ENCODE measurements around the gene ADAT3.

Gene ADAT3

DNA sequence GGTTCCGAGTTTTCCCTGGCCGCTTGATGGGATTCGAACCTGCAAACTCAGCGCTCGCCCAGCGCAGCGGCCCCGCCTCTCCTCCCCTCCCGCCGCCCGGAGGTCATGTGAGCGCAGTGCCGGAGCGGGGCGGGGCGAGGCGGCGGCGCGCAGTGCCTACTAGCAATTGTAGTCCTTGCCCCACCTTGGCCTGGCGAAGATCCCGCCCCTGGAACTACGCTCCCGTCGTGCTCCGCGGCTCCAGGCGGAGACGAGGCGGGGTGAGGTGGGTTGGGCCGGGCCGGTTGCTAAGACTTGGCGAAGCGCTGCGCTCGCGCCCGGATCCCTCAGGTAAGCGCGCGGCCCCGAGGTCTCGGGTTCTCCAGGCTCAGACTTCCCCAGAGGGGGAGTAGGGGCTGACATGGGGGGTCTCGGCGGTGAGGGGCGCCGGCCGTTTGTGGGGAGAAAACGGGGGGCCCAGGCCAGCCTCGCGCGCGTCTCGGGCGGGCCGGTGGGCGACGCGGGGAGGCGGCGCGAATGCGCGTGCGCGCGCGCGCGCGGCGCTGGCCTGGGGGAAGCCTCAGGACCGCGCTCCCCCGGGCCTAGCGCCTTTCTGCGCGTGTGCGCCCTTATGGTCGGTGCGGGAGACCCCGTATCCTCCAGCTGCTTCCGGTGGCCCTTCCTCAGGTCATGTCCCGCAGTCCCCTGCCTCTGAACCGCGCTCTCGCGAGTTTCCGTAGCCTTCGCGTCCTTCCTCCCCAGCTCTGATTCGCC lies at the start of gene ADAT3, which contains the start of gene SCAMP4 (continued):
- no peak for TF ChIP-seq ZNF112 (tag by site-specific recombination; IDR thresholded peaks at IDR 0.05)
- TF ChIP-seq, protein P1, sequence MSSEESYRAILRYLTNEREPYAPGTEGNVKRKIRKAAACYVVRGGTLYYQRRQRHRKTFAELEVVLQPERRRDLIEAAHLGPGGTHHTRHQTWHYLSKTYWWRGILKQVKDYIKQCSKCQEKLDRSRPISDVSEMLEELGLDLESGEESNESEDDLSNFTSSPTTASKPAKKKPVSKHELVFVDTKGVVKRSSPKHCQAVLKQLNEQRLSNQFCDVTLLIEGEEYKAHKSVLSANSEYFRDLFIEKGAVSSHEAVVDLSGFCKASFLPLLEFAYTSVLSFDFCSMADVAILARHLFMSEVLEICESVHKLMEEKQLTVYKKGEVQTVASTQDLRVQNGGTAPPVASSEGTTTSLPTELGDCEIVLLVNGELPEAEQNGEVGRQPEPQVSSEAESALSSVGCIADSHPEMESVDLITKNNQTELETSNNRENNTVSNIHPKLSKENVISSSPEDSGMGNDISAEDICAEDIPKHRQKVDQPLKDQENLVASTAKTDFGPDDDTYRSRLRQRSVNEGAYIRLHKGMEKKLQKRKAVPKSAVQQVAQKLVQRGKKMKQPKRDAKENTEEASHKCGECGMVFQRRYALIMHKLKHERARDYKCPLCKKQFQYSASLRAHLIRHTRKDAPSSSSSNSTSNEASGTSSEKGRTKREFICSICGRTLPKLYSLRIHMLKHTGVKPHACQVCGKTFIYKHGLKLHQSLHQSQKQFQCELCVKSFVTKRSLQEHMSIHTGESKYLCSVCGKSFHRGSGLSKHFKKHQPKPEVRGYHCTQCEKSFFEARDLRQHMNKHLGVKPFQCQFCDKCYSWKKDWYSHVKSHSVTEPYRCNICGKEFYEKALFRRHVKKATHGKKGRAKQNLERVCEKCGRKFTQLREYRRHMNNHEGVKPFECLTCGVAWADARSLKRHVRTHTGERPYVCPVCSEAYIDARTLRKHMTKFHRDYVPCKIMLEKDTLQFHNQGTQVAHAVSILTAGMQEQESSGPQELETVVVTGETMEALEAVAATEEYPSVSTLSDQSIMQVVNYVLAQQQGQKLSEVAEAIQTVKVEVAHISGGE (tag by site-specific recombination; conservative IDR thresholded peaks at IDR 0.05; ENCODE audit: low read depth): peak; percentile 88
- peak; percentile 62 for TF ChIP-seq ZNF341 (tag by site-specific recombination; IDR thresholded peaks at IDR 0.05; ENCODE audit: low read depth)
- TF ChIP-seq, protein P2, sequence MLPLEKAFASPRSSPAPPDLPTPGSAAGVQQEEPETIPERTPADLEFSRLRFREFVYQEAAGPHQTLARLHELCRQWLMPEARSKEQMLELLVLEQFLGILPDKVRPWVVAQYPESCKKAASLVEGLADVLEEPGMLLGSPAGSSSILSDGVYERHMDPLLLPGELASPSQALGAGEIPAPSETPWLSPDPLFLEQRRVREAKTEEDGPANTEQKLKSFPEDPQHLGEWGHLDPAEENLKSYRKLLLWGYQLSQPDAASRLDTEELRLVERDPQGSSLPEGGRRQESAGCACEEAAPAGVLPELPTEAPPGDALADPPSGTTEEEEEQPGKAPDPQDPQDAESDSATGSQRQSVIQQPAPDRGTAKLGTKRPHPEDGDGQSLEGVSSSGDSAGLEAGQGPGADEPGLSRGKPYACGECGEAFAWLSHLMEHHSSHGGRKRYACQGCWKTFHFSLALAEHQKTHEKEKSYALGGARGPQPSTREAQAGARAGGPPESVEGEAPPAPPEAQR (tag by site-specific recombination; IDR thresholded peaks at IDR 0.05): no peak
- no peak for TF ChIP-seq ZFP3 (tag by site-specific recombination; IDR thresholded peaks at IDR 0.05; ENCODE audit: low read depth)
- no peak for TF ChIP-seq ZNF292 (tag by site-specific recombination; IDR thresholded peaks at IDR 0.05; ENCODE audit: borderline replicate concordance, low read depth)
- TF ChIP-seq ZSCAN30 (tag by site-specific recombination; IDR thresholded peaks at IDR 0.05): no peak
- no peak for TF ChIP-seq PRDM1 (tag by site-specific recombination; IDR thresholded peaks at IDR 0.05)
- TF ChIP-seq, protein P3, sequence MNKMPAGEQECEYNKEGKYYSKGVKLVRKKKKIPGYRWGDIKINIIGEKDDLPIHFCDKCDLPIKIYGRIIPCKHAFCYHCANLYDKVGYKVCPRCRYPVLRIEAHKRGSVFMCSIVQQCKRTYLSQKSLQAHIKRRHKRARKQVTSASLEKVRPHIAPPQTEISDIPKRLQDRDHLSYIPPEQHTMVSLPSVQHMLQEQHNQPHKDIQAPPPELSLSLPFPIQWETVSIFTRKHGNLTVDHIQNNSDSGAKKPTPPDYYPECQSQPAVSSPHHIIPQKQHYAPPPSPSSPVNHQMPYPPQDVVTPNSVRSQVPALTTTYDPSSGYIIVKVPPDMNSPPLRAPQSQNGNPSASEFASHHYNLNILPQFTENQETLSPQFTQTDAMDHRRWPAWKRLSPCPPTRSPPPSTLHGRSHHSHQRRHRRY (tag by site-specific recombination; IDR thresholded peaks at IDR 0.05): no peak
- no peak for TF ChIP-seq ZBTB20 (tag by site-specific recombination; IDR thresholded peaks at IDR 0.05)
- no peak for TF ChIP-seq BCL11B (tag by site-specific recombination; IDR thresholded peaks at IDR 0.05; ENCODE audit: low read depth)
- 0 out of 2 replicates have a peak, but pooled peaks have one; percentile 55 for TF ChIP-seq ZNF561 (tag by site-specific recombination; IDR thresholded peaks at IDR 0.05; ENCODE audit: borderline replicate concordance)
- TF ChIP-seq ZNF302 (tag by site-specific recombination; IDR thresholded peaks at IDR 0.05; ENCODE audit: low read depth): no peak
- peak; percentile 69 for TF ChIP-seq ZNF24 (tag by site-specific recombination; IDR thresholded peaks at IDR 0.05)
- TF ChIP-seq, protein P4, sequence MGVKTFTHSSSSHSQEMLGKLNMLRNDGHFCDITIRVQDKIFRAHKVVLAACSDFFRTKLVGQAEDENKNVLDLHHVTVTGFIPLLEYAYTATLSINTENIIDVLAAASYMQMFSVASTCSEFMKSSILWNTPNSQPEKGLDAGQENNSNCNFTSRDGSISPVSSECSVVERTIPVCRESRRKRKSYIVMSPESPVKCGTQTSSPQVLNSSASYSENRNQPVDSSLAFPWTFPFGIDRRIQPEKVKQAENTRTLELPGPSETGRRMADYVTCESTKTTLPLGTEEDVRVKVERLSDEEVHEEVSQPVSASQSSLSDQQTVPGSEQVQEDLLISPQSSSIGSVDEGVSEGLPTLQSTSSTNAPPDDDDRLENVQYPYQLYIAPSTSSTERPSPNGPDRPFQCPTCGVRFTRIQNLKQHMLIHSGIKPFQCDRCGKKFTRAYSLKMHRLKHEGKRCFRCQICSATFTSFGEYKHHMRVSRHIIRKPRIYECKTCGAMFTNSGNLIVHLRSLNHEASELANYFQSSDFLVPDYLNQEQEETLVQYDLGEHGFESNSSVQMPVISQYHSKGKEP (tag by site-specific recombination; IDR thresholded peaks at IDR 0.05): no peak
- TF ChIP-seq ZNF600 (tag by site-specific recombination; IDR thresholded peaks at IDR 0.05): no peak
- no peak; the same call in 1 of the 2 replicates for TF ChIP-seq ZBTB7A (tag by site-specific recombination; IDR thresholded peaks at IDR 0.05; ENCODE audit: low read depth)
- no peak for TF ChIP-seq ZNF654 (tag by site-specific recombination; IDR thresholded peaks at IDR 0.05; ENCODE audit: low read depth)
- no peak for TF ChIP-seq YY2 (tag by site-specific recombination; IDR thresholded peaks at IDR 0.05)
- TF ChIP-seq ZNF48 (tag by site-specific recombination; IDR thresholded peaks at IDR 0.05): no peak
- no peak for TF ChIP-seq ZNF843 (tag by site-specific recombination; IDR thresholded peaks at IDR 0.05)
- TF ChIP-seq, protein P5, sequence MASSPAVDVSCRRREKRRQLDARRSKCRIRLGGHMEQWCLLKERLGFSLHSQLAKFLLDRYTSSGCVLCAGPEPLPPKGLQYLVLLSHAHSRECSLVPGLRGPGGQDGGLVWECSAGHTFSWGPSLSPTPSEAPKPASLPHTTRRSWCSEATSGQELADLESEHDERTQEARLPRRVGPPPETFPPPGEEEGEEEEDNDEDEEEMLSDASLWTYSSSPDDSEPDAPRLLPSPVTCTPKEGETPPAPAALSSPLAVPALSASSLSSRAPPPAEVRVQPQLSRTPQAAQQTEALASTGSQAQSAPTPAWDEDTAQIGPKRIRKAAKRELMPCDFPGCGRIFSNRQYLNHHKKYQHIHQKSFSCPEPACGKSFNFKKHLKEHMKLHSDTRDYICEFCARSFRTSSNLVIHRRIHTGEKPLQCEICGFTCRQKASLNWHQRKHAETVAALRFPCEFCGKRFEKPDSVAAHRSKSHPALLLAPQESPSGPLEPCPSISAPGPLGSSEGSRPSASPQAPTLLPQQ (tag by site-specific recombination; IDR thresholded peaks at IDR 0.05): peak; percentile 79
- no peak for TF ChIP-seq MEIS1 (CRISPR knock-in tag; IDR thresholded peaks at IDR 0.05; ENCODE audit: borderline replicate concordance)
- TF ChIP-seq ZNF521 (tag by site-specific recombination; IDR thresholded peaks at IDR 0.05): no peak
- no peak for TF ChIP-seq ZNF223 (tag by site-specific recombination; IDR thresholded peaks at IDR 0.05)
- no peak; the same call in 1 of the 2 replicates for TF ChIP-seq FEZF1 (tag by site-specific recombination; IDR thresholded peaks at IDR 0.05)
- no peak for TF ChIP-seq GLI2 (tag by site-specific recombination; IDR thresholded peaks at IDR 0.05; ENCODE audit: borderline replicate concordance, low read depth)
- no peak for TF ChIP-seq ZNF404 (tag by site-specific recombination; IDR thresholded peaks at IDR 0.05)
- TF ChIP-seq ZNF19 (tag by site-specific recombination; IDR thresholded peaks at IDR 0.05; ENCODE audit: low read depth): no peak
- TF ChIP-seq OSR2 (tag by site-specific recombination; IDR thresholded peaks at IDR 0.05): no peak
- TF ChIP-seq ZNF785 (tag by site-specific recombination; IDR thresholded peaks at IDR 0.05): no peak
